RWPE2 (cell line): ENCODE data around the gene FUZ.
A peak's percentile ranks its signal among the peaks of the same experiment; 100 is the strongest.

ENCODE experiments used
- ATAC-seq: fragments of 200-7000 bp; cut with Tn5 transposase; 3 replicates; pipeline ENCODE4 v1.9.1; 2021; ENCODE audit warnings: low read depth
- DNase-seq: peaks from one replicate; pipeline ENCODE4 v3.0.0-alpha.2; 2020; ENCODE audit warnings: low spot score
- H3K27ac ChIP-seq: fragments of 450-650 bp; 2 replicates; pipeline ENCODE4 v1.5.1; 2017; ENCODE audit warnings: mild to moderate bottlenecking; ENCODE audit not compliant: poor library complexity, severe bottlenecking
- H3K27me3 ChIP-seq: fragments of 250-450 bp; sonication (Bioruptor Pico); 2 replicates; pipeline ENCODE4 v1.5.1; 2021; ENCODE audit warnings: mild to moderate bottlenecking, moderate library complexity; ENCODE audit not compliant: insufficient read depth, poor library complexity, severe bottlenecking
- H3K36me3 ChIP-seq: fragments of 250-450 bp; sonication (Bioruptor Pico); 2 replicates; pipeline ENCODE4 v1.5.1; 2020; ENCODE audit warnings: low read depth, mild to moderate bottlenecking, moderate library complexity
- H3K4me1 ChIP-seq: fragments of 250-450 bp; sonication (Bioruptor Pico); 2 replicates; pipeline ENCODE4 v1.5.1; 2021; ENCODE audit warnings: mild to moderate bottlenecking, moderate library complexity; ENCODE audit not compliant: insufficient read depth, poor library complexity, severe bottlenecking
- H3K4me3 ChIP-seq: fragments of 250-450 bp; sonication (Bioruptor Pico); 2 replicates; pipeline ENCODE4 v1.5.1; 2021; ENCODE audit warnings: mild to moderate bottlenecking, moderate library complexity; ENCODE audit not compliant: severe bottlenecking
- H3K9me3 ChIP-seq: fragments of 250-450 bp; sonication (Bioruptor Pico); 2 replicates; pipeline ENCODE4 v1.5.1; 2021; ENCODE audit warnings: mild to moderate bottlenecking, moderate library complexity; ENCODE audit not compliant: severe bottlenecking
- CTCF ChIP-seq: fragments of 450-650 bp; IDR thresholded peaks from one replicate; pipeline ENCODE4 v1.5.1; 2017; ENCODE audit warnings: mild to moderate bottlenecking, moderate library complexity; ENCODE audit not compliant: poor library complexity, severe bottlenecking

Gene FUZ

DNA sequence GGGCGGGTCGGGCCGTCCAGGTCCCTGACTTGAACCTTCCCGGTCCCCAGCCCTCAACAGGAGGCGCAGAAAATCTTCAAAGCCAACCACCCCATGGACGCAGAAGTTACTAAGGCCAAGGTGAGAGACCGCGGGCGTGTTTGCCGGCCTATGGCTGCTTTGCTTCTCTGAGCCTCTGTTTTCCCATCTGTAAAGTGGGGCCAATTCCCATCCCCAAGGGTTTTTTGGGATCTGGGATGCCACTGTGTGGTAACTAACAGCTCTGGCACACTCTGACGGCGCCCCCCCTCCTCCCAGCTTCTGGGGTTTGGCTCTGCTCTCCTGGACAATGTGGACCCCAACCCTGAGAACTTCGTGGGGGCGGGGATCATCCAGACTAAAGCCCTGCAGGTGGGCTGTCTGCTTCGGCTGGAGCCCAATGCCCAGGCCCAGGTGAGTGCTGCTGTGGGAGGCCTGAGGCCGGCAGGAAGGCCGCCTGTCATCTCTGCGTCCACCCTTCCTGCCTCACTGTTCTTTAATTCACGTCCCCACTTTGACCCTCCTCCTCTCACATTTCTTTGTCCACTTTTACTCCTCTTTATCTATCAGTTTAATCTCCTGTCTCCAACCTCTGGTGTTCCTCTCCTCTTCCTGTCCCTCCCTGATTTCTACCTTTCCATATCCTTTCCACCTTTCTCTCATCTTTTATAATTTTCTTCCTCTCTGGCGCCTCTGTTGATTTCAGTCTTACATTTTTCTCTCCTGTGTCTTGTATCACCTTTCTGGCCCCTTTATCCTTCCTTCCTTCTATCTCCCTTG lies 7.1 kb downstream of the FUZ start:
- Histone ChIP-seq H3K27me3 (no peaks in the 10 kb centered on the region), H3K4me1 (no peaks in the 10 kb centered on the region), H3K4me3 (no peak overlapping the region), H3K9me3 (no peaks in the 10 kb centered on the region), H3K36me3 (peaks cover 31% of the 10 kb centered on the region), H3K27ac (no peak overlapping the region)
- ATAC-seq = no peak
- TF ChIP-seq CTCF = no peak
- peak; percentile 46 for DNase-seq

DNA sequence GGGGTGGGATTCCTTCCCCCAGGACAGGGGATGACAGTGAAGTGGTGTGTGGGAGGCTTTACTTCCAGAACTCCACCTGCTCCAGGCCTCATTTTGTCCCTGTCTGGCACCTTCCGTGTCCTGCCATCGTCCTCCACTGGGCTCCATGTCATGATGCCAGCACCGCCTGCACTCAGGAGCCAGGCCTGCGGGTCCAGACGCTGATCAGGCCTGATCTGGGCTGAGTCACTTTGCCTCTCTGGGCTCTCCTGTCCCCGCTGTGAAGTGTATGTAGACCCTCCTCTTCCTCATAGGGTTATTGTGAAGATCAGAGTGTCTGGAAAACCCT lies 9.6 kb downstream of the FUZ start:
- no peak for ATAC-seq
- Histone ChIP-seq H3K4me3 (no peak overlapping the region), H3K4me1 (no peaks in the 10 kb centered on the region), H3K36me3 (peaks cover 51% of the 10 kb centered on the region), H3K27me3 (no peaks in the 10 kb centered on the region), H3K27ac (no peak overlapping the region), H3K9me3 (no peaks in the 10 kb centered on the region)
- peak; percentile 48 for DNase-seq
- no peak for TF ChIP-seq CTCF

DNA sequence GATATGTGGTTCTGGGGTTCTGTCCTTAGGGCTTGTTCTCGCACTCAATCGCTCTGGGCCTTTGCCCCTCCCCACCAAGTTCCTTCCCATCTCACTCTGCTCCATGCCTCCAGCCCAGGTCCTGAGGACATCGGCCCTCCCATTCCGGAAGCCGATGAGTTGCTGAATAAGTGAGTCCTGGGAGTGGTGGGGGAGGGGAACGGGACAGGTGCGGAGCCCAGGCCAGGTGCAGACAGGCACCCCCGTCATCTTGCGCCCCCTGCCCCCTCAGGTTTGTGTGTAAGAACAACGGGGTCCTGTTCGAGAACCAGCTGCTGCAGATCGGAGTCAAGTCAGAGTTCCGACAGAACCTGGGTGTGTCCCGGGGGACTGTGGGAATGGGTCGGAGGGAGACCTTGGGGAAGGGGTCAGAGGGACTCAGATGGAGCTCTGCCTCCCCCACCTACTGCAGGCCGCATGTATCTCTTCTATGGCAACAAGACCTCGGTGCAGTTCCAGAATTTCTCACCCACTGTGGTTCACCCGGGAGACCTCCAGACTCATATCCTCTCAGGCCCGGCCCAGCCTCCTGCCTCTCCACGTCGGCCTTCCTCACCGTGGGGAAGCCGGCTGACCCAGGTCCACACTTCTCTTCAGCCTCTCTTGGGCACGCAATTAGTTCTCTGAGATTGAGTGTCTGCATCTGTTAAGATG lies 10.1 kb downstream of the FUZ start:
- Histone ChIP-seq H3K9me3 (no peaks in the 10 kb centered on the region), H3K36me3 (peaks cover 51% of the 10 kb centered on the region), H3K4me1 (no peaks in the 10 kb centered on the region), H3K27ac (no peak overlapping the region), H3K27me3 (no peaks in the 10 kb centered on the region), H3K4me3 (no peak overlapping the region)
- peak; percentile 66 for DNase-seq
- no peak for TF ChIP-seq CTCF
- no peak for ATAC-seq

GRCh38 chr19:49801966-49802661 lies 11.0 kb downstream of the FUZ start:
- Histone ChIP-seq H3K27me3 (no peaks in the 10 kb centered on the region), H3K9me3 (no peaks in the 10 kb centered on the region), H3K36me3 (peaks cover 60% of the 10 kb centered on the region), H3K4me1 (no peaks in the 10 kb centered on the region), H3K4me3 (no peak overlapping the region), H3K27ac (no peak overlapping the region)
- DNase-seq = peak; percentile 68
- no peak for ATAC-seq
- no peak for TF ChIP-seq CTCF
